GM18499 (cell line): Measurements from ENCODE around the gene TSC22D4.

ENCODE experiments used
- ATAC-seq: cut with Tn5 transposase; IDR thresholded peaks from one replicate; pipeline ENCODE4 v1.9.1; 2021; ENCODE audit warnings: moderate number of reproducible peaks; ENCODE audit not compliant: insufficient read depth, unreplicated experiment

The TSC22D4 gene

DNA sequence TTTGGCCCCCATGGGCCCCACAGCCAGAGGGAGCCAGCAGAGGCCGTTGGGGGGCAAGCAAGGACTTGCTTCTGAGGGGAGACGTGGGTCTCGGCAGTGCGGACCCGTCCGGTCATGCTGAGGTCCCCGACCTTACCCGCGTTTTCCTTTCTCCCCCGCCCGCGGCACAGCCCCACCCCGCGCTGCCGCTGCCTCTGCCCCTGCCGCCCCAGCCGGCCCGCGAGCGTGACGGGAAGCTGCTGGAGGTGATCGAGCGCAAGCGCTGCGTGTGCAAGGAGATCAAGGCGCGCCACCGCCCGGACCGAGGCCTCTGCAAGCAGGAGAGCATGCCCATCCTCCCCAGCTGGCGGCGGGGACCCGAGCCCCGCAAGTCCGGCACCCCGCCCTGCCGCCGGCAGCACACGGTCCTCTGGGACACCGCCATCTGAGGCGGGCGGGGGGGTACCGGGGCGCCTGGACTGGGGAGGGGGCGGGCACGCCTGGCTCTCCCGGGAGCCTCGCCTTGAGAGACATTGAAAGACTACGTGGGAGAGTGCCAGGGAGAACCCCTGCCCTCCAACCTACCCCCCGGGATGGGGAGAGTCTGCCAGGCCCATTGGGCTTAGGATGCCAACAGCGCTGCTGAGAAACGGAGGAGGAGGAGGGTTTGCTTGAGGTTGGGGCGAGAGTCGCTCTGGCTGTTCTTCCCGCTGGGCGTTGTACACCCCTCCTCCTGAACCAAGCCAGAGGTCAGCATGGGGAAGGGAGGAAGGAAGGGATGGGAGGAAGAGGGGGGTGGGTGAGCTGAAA, 14.7 kb upstream of the TSC22D4 start:
- no peak for ATAC-seq

DNA sequence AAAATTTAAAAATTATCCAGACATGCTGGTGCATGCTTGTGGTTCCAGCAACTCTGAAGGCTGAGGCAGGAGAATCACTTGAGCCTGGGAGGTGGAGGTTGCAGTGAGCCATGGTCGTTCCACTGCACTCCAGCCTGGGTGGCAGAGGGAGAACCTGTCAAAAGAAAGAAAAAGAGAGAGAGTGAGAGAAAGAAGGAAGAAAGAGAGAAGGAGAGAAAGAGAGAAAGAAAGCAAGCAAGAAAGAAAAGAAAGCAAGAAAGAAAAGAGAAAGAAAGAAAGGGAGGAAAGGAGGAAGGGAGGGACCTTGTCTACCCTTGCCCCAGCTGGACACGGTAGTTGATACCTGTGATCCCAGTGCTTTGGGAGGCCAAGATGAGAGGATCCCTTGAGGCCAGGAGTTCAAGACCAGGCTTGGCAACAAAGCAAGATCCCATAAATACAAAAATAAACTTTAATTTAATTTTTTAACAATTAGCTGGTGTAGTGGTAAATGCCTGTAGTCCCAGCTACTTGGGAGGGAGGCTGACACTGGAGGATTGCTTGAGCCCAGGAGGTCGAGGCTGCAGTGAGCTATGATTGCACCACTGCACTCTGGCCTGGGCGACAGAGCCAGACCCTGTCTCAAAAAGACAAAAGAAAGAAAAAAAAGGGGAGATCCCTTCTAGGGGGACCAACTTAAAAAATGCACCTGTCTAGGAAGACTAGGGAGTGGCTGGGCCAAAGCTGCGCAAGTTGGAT, 13.9 kb upstream of the TSC22D4 start:
- no peak for ATAC-seq

DNA sequence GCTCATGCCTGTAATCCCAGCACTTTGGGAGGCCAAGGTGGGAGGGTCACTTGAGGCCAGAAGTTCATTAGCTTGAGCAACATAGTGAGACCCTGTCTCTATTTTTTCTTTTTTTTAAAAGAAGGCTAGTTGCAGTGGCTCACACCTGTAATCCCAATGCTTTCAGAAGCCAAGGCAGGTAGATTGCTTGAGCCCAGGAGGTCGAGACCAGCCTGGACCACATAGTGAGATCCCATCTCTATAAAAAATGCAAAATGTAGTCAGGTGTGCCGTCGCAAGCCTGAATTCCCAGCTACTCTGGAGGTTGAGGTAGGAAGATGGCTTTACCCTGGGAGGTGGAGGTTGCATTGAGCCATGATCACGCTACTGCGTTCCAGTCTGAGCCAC, 12.2 kb upstream of the TSC22D4 start:
- no peak for ATAC-seq

DNA sequence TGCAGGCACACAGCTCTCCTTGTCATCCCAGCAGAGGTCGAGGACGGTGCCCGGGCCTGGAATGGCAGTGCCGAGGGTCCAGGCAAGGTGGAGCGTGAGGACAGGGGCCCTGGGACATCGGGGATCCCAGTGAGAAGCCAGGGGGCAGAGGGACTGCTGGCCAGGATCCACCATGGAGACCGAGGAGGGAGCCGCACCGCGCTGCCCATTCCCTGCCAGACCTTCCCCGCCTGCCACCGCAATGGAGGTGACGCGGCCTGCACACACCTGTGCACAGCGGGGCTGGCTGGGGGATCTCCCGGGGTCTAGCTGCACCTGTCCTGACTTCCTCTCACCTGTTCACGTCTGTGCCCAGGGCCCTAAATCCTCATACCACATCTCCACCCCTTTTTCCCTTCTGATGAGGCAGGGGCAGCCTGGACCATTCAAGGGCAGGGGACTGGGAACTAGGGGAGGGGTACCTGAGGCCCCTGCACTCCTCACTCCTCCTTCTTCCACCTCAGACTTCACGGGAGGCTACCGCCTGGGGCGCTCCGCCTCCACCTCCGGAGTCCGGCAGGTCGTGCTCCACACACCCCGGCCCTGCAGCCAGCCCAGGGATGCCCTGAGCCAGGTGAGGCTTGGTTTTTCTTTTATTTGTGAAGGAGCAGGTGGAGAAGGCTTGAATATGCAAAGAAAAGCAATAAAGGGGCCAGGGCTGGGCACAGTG, 11.6 kb upstream of the TSC22D4 start:
- no peak for ATAC-seq

DNA sequence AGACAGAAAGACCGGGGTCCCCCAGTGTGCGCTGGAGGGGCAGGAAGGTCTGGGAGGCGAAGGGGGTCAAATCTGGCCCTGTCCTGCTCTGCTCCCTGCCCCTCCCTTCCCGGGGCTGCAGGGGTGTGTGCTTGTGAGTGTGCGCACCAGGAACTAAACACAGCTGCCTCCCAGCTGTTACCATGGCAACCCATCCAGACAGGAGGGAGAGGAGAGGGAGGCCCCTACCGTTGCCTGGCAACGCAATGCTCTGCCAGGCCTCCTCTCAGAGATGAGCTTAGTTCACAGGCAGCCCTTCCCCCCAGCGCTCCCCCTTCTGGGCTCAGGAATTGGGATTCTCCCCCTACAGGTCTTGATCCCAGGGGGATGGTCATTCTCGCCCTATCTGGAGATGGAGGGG, 10.8 kb upstream of the TSC22D4 start:
- ATAC-seq = no peak

DNA sequence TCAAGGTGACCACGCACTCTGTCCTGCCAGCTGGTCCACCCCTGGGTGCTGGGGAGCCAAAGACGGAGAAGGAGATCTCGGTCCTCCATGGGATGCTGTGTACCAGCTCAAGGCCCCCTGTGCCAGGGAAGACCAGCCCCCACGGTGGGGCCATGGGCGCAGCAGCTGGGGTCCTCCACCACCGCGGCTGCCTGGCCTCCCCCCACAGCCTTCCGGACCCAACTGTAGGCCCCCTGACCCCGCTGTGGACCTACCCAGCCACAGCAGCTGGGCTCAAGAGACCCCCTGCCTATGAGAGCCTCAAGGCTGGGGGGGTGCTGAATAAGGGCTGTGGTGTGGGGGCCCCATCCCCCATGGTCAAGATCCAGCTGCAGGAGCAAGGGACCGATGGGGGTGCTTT, 10.1 kb upstream of the TSC22D4 start:
- ATAC-seq = no peak

DNA sequence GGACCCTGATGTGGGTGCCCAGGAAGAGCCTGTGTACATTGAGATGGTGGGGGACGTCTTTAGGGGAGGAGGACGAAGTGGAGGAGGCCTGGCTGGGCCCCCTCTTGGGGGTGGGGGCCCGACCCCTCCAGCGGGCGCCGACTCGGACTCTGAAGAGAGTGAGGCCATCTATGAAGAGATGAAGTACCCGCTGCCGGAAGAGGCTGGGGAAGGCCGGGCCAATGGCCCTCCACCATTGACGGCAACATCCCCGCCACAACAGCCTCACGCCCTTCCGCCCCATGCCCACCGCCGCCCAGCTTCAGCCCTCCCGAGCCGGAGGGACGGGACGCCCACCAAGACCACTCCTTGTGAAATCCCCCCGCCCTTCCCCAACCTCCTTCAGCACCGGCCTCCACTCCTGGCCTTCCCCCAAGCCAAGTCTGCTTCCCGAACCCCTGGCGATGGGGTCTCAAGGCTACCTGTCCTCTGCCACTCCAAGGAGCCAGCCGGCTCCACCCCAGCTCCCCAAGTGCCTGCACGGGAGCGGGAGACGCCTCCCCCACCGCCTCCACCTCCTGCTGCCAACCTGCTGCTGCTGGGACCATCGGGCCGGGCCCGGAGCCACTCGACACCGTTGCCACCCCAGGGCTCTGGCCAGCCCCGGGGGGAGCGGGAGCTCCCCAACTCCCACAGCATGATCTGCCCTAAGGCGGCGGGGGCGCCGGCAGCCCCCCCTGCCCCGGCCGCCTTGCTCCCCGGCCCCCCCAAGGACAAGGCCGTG, 9.5 kb upstream of the TSC22D4 start:
- ATAC-seq = no peak

DNA sequence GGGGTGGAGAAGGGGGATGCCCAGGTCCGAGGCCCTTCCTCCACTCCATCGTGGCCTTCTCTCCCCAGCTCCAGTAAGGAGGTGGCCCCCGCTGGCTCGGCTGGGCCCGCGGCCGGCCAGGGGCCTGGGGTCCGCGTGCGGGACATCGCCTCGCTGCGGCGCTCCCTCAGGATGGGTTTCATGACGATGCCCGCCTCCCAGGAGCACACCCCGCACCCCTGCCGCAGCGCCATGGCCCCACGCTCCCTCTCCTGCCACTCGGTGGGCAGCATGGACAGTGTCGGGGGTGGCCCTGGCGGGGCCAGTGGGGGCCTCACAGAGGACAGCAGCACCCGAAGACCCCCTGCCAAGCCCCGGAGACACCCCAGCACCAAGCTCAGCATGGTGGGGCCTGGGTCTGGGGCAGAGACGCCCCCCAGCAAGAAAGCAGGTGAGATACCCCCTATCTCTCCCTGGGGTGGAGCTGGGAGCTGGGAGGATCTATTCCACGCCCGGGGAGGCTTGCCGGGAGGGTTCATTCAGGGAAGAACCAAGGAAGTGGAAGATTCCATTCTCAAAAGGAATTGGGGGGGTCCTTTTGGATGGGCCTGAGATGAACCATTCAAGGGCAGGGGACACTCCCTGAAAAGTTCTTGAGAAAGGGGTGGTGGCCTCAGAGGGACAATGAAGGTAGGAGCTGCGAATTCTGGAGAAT, 7.9 kb upstream of the TSC22D4 start:
- ATAC-seq = no peak

DNA sequence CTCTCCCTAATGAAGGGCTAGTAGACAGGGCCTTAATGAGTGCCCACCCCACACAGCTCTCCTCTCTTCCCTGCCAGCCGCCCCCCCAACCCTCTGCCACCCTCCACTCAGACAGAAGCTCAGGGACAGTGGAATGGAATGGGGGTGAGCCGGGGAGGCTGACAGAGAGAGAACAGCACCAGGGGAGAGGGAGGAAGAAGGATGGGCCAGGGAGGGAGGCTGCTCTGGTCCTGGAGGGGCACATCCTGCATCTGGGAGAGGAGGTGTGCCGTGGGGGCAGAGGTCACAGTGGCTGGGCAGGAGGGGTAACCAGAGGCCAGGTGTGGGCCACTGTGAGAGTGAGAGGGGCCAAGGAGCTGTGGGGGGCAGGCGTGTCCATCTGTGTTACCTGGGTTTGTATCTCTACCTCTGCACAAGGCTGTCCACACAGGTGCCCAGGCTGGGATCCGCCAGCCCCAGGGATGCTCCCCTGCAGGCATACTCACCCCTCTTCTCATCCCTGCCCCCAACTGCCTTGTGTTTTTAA, 7.2 kb upstream of the TSC22D4 start:
- no peak for ATAC-seq

DNA sequence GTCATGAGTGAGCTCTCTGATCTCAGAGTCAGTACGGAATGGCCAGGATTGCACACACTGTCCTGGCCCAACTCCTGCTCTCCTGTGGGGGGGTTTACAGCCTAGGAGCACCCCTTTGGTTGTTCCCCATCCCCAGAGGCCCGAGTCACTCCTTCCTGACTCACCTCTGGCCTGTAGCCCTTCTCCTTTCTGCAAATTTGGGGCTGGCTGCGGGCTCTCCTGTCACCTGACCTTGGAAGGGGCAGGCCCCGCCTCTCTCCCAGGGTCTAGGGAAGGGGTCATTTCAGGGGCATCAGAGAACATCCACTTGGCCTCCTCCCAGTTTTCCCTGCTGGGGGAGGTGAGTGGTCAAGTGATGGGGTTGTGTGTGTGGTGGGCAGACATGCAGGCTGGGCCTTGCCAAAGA, 6.5 kb upstream of the TSC22D4 start:
- ATAC-seq = no peak

DNA sequence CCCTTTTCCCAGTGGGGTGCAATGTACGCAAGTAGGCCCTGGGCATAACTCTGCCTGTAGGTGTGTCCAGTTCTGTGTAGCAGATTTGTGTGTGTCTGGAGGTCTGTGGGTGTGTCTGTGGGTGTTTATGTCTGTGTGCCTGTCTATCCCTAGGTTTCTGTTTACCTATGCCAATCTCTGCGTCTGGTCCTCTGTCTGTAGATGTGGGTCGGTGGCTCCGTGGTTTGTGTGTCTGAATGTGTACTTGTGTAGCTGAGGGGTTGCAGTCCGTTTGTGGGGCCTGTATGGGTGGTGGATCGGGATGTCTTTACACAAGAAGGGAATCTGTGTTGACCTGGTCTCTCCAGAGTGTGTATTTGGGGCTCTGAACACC, 5.6 kb upstream of the TSC22D4 start:
- ATAC-seq = no peak

DNA sequence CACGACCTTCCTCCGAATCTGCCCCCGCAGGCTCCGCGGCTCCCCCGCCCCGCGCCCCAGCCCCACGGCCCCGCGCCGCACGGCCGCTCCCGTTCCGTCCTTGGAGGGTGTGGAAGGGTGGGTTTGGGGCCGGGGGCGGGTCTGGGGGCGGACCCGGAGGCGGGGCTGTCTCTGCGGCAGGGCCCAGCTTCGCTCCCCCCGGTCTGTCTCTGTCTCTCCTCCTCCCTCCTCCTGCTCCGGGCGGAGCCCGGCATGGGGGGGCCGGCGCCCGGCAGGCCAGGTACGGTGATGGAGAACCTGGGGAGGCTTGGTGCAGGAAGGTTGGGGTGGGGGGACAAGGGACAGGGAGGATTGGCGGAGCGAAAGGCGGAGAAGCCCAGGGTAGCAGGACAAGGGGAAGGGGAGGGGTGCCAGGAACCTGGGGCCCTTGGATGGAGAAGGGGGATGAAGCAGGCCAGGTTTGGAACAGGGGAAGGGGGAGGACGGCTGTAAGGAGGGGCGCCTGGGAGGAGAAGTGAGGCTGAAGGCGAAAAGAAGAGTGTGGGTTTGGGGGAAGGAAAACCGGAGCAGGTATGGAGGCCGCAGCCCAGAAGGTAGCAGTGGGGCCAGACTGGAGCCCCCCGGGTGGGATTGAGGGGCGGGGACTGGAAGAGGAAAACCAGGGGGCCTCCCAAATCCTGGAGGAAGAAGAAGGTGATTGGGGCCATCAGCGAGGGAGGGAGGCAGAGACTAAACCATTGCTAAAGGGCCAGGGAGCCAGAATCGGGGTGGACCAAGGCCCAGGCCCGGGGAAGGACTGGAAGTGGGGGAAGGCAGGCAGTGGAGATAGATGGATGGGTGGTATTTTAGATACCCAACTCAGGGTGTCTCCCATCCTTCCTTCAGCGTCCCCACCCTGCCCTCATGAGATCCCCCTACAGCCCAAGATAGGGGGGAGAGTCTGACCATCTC, 5.0 kb upstream of the TSC22D4 start, which contains the start of gene NYAP1:
Gene NYAP1, plus strand, starts transcription at position 206 of the 951 bp plus-strand sequence. CDS start 1,385 bp downstream, outside the sequence.
- ATAC-seq = no peak

DNA sequence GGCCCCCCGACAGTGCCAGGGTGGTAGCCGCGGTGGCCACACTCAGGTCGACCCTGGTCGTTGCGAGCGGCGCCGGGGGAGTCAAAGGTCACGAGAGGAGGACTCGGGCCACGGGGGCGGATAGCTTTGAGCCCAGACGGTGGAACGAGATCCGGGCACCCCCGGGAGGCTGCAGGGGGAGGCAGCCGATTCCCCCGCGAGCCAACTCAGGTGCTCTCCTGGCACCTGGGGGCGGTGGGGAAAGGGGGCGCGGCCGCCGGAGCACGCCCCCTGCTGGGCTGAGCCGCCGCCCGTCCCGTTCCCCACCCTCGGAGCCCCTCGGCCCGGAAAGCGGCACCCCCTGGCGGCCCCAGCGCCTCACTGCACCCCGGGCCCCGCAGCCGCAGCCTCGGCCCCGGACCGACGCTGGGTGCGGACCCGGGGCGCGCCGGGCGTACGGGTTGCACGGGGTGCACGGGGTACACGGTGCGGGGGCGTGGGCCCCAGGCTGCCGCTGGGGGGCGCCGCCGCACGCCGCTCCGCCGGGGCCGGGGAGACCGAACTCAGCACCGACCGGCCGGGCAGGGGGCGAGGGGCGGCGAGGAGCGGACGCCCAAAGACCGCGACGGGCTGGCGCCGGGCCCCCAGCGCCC, 4.2 kb upstream of the TSC22D4 start:
- ATAC-seq = no peak

DNA sequence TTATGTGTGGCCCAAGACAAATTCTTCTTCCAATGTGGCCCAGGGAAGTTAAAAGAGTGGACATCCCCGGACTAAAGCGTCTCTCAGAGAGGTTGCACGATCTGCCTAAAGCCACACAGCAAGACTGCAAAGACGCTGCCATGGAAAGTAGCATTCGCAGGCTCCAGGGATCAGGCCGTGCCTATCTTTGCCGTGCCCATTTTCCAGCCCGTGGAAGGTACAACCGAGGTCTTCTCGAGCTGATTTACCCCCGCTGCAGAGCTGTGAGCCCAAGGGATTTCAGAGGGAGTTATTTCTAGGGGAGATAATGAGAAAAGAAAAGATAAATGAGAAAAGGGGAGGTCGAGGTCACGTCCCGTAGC, 3.7 kb upstream of the TSC22D4 start:
- no peak for ATAC-seq

DNA sequence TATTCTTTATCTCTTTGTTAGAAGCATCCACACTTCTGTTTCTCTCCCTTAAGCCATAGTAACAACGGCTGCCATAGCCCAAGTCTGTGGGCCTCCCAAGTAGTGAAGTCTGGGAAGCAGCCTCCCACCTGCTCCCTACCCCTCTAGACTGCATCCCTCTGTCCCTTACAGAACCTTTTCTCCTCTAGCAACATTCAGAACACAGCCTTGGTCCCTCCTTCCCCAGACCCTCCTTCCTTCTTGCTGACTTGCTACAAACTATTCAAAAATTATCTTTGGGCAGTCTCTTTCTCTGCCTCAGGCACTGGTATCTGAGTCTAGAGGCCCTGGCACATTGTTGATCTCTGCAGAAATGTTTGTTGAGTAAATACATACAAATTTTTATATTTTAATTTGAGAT, 2.5 kb upstream of the TSC22D4 start:
- ATAC-seq = no peak

DNA sequence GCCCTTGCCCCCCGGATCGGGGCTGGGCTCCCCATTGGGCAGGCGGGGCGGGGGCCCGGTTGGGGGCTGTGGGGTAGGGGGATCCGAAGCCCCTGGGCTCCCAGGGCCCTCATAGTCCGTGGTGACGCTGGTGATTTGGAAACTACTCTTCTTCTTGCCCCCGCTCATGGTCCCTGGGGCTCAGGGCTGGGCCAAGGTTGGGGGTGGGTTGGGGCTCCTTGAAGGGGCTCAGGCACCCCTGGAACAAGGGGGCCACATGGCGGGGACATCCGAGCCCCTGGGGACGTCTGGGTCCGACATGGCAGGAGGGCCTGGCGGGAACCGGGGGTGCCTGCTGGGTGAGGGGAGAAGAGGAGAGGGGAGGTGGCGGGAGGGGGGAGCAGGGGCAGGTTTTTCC, 1.1 kb downstream of the TSC22D4 start:
- no peak for ATAC-seq

DNA sequence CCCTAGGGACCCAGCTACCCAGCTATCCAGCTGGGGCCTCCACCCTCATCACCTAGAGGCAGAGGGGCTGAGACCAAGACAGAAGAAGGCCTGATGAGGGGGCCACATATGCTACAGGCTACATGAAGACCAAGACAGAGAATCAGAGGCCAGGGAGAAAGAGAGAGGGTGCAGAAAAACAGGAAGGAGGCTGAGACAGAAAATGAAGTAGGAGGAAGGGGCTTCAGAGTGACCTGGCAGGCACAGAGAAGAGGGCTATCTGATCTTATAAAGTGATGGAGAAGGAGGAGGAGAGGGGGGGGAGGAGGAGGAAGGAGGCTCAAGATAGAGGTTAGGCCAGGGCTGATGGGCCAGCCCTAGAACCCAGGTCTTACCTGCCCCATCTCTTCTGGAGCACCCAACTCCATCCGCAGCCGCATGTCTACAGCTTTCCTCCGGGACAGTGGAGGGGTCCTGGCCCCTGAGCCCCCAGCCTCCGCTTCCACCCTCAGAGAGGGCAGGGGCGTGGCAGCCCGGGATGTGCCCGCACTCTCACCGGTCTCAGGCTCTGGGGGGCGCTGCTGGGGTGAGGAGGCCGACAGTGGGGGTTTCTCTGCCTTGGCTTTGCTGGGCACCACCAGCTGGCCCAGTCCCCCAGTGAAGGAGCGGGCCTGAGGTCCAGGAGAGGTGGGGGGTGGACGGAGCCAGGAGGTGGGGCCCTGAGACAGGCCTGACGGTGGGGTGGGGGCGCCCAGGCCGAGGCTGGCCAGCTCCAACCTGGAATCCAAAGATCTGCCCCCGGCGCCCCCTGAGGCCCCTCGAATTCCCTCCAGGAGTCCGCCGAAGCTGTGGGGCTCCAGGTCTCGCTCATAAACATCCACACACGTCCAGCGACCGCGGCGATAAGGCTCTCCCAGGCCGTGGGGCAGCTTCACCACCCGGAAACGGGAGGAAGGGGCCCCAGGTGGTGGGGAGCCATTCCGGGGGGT, 1.8 kb downstream of the TSC22D4 start:
- no peak for ATAC-seq
